IgD-negative memory B cell (primary cell): ENCODE measurements around the gene XYLT1. TPM values are rescaled to one million over a fixed set of nuclear protein-coding genes. Genes with fewer than 3 reads are reported as not detected.
A peak's percentile ranks its signal among the peaks of the same experiment; 100 is the strongest.

Experiments used
- H3K27ac Mint-ChIP-seq, 3 donors: one replicate each; pipeline ENCODE4 v1.8.0; 2020 to 2022; ENCODE audit warnings: mild to moderate bottlenecking in 3 of 3, mixed read lengths in 3 of 3, moderate library complexity in 1 of 3
- H3K27me3 Mint-ChIP-seq: one replicate; pipeline ENCODE4 v1.8.0; 2021; ENCODE audit warnings: mixed read lengths
- H3K36me3 Mint-ChIP-seq: one replicate; pipeline ENCODE4 v1.8.0; 2020; ENCODE audit warnings: mild to moderate bottlenecking, mixed read lengths
- H3K4me1 Mint-ChIP-seq, 3 donors: one replicate each; pipeline ENCODE4 v1.8.0; 2020 to 2022; ENCODE audit warnings: mixed read lengths in 3 of 3, mild to moderate bottlenecking in 1 of 3
- H3K4me3 Mint-ChIP-seq, 4 donors: one replicate each; pipeline ENCODE4 v1.8.0; 2020 to 2022; ENCODE audit warnings: mild to moderate bottlenecking in 4 of 4, mixed read lengths in 4 of 4, moderate library complexity in 3 of 4
- H3K9me3 Mint-ChIP-seq, 3 donors: one replicate each; pipeline ENCODE4 v1.8.0; 2020 to 2021; ENCODE audit warnings: mixed read lengths in 3 of 3, mild to moderate bottlenecking in 1 of 3
- polyA plus RNA-seq: library from polyadenylated mRNA; unstranded; fragments of 300-500 nt; fragmentation: Illumina TruSeq; gene quantifications from one replicate; pipeline ENCODE4 v1.2.3, GENCODE V29; 2021

Gene XYLT1
- polyA plus RNA-seq, 1 donor from 2014 or later: 0.80 TPM

- Mint-ChIP-seq H3K36me3 (peaks cover 8% of the 10 kb centered on the region), H3K4me1 (peaks cover 0 to 4% (median 0%) of the 10 kb centered on the region in 3 donors), H3K4me3 (no peak overlapping the region), H3K27me3 (no peaks in the 10 kb centered on the region), H3K9me3 (no peaks in the 10 kb centered on the region), H3K27ac (no peak overlapping the region)
Measured at GRCh38 chr16:17230932-17231581, 239.7 kb downstream of the XYLT1 start.

GRCh38 chr16:17229766-17230165, 241.0 kb downstream of the XYLT1 start:
- Mint-ChIP-seq H3K4me1 (peaks cover 0 to 4% (median 0%) of the 10 kb centered on the region in 3 donors), H3K27me3 (no peaks in the 10 kb centered on the region), H3K36me3 (peaks cover 8% of the 10 kb centered on the region), H3K4me3 (no peak overlapping the region), H3K9me3 (no peaks in the 10 kb centered on the region), H3K27ac (peak overlapping the region in 1 of 3 donors; percentile 8)

- no peak overlapping the region for H3K4me3 Mint-ChIP-seq
- peaks cover 0 to 2% (median 0%) of the 10 kb centered on the region in 3 donors for H3K9me3 Mint-ChIP-seq
- H3K4me1 Mint-ChIP-seq: peaks cover 0 to 4% (median 1%) of the 10 kb centered on the region in 3 donors
- peaks cover 8% of the 10 kb centered on the region for H3K36me3 Mint-ChIP-seq
- no peaks in the 10 kb centered on the region for H3K27me3 Mint-ChIP-seq
- H3K27ac Mint-ChIP-seq: no peak overlapping the region
Measured at GRCh38 chr16:17229131-17229530, 241.6 kb downstream of the XYLT1 start.

- H3K9me3 Mint-ChIP-seq: peaks cover 0 to 3% (median 0%) of the 10 kb centered on the region in 3 donors
- no peaks in the 10 kb centered on the region for H3K27me3 Mint-ChIP-seq
- no peak overlapping the region for H3K4me3 Mint-ChIP-seq
- H3K36me3 Mint-ChIP-seq: peaks cover 8% of the 10 kb centered on the region
- peaks cover 0 to 4% (median 4%) of the 10 kb centered on the region in 3 donors for H3K4me1 Mint-ChIP-seq
- H3K27ac Mint-ChIP-seq: no peak overlapping the region
Measured at GRCh38 chr16:17228708-17229055, 242.1 kb downstream of the XYLT1 start.

- peaks cover 8% of the 10 kb centered on the region for H3K36me3 Mint-ChIP-seq
- H3K4me3 Mint-ChIP-seq: no peak overlapping the region
- no peak overlapping the region for H3K27ac Mint-ChIP-seq
- H3K4me1 Mint-ChIP-seq: peaks cover 0 to 6% (median 6%) of the 10 kb centered on the region in 3 donors
- H3K27me3 Mint-ChIP-seq: no peaks in the 10 kb centered on the region
- peaks cover 0 to 3% (median 0%) of the 10 kb centered on the region in 3 donors for H3K9me3 Mint-ChIP-seq
Measured at GRCh38 chr16:17228048-17228707, 242.6 kb downstream of the XYLT1 start.

GRCh38 chr16:17227278-17227677, 243.5 kb downstream of the XYLT1 start:
- Mint-ChIP-seq H3K36me3 (peaks cover 5% of the 10 kb centered on the region), H3K27ac (no peak overlapping the region), H3K4me3 (no peak overlapping the region), H3K4me1 (peaks cover 0 to 6% (median 6%) of the 10 kb centered on the region in 3 donors), H3K9me3 (peaks cover 0 to 3% (median 0%) of the 10 kb centered on the region in 3 donors), H3K27me3 (no peaks in the 10 kb centered on the region)

- Mint-ChIP-seq H3K27me3 (no peaks in the 10 kb centered on the region), H3K4me1 (peaks cover 0 to 9% (median 5%) of the 10 kb centered on the region in 3 donors), H3K36me3 (peaks cover 9% of the 10 kb centered on the region), H3K9me3 (peaks cover 0 to 3% (median 0%) of the 10 kb centered on the region in 3 donors), H3K27ac (no peak overlapping the region), H3K4me3 (no peak overlapping the region)
Measured at GRCh38 chr16:17225541-17225940, 245.2 kb downstream of the XYLT1 start.

GRCh38 chr16:17224879-17225281, 245.9 kb downstream of the XYLT1 start:
- peaks cover 0 to 3% (median 0%) of the 10 kb centered on the region in 3 donors for H3K9me3 Mint-ChIP-seq
- H3K36me3 Mint-ChIP-seq: peaks cover 5% of the 10 kb centered on the region
- no peaks in the 10 kb centered on the region for H3K27me3 Mint-ChIP-seq
- H3K4me1 Mint-ChIP-seq: peaks cover 0 to 9% (median 2%) of the 10 kb centered on the region in 3 donors
- peak overlapping the region in 1 of 4 donors; percentile 40 for H3K4me3 Mint-ChIP-seq
- H3K27ac Mint-ChIP-seq: no peak overlapping the region

GRCh38 chr16:17224350-17224749, 246.4 kb downstream of the XYLT1 start:
- peaks cover 0 to 3% (median 0%) of the 10 kb centered on the region in 3 donors for H3K9me3 Mint-ChIP-seq
- H3K4me1 Mint-ChIP-seq: peaks cover 0 to 9% (median 2%) of the 10 kb centered on the region in 3 donors
- H3K4me3 Mint-ChIP-seq: no peak overlapping the region
- no peaks in the 10 kb centered on the region for H3K27me3 Mint-ChIP-seq
- H3K36me3 Mint-ChIP-seq: peaks cover 5% of the 10 kb centered on the region
- no peak overlapping the region for H3K27ac Mint-ChIP-seq

- H3K9me3 Mint-ChIP-seq: peaks cover 0 to 3% (median 0%) of the 10 kb centered on the region in 3 donors
- H3K4me1 Mint-ChIP-seq: peaks cover 0 to 9% (median 2%) of the 10 kb centered on the region in 3 donors
- H3K4me3 Mint-ChIP-seq: peak overlapping the region in 1 of 4 donors; percentile 14
- H3K36me3 Mint-ChIP-seq: peaks cover 6% of the 10 kb centered on the region
- H3K27me3 Mint-ChIP-seq: no peaks in the 10 kb centered on the region
- peak overlapping the region in 1 of 3 donors; percentile 24 for H3K27ac Mint-ChIP-seq
Measured at GRCh38 chr16:17223576-17223975, 247.2 kb downstream of the XYLT1 start.

- H3K9me3 Mint-ChIP-seq: peaks cover 0 to 3% (median 0%) of the 10 kb centered on the region in 3 donors
- H3K36me3 Mint-ChIP-seq: peaks cover 10% of the 10 kb centered on the region
- peak overlapping the region in 1 of 4 donors; percentile 14 for H3K4me3 Mint-ChIP-seq
- H3K4me1 Mint-ChIP-seq: peaks cover 0 to 9% (median 3%) of the 10 kb centered on the region in 3 donors
- no peaks in the 10 kb centered on the region for H3K27me3 Mint-ChIP-seq
- H3K27ac Mint-ChIP-seq: peak overlapping the region in 1 of 3 donors; percentile 24
Measured at GRCh38 chr16:17222871-17223401, 247.8 kb downstream of the XYLT1 start.

- Mint-ChIP-seq H3K4me1 (peaks cover 0 to 9% (median 5%) of the 10 kb centered on the region in 3 donors), H3K4me3 (no peak overlapping the region), H3K27me3 (no peaks in the 10 kb centered on the region), H3K27ac (no peak overlapping the region), H3K9me3 (peaks cover 0 to 3% (median 0%) of the 10 kb centered on the region in 3 donors), H3K36me3 (peaks cover 10% of the 10 kb centered on the region)
Measured at GRCh38 chr16:17219991-17220390, 250.8 kb downstream of the XYLT1 start.

- H3K27ac Mint-ChIP-seq: no peak overlapping the region
- H3K27me3 Mint-ChIP-seq: no peaks in the 10 kb centered on the region
- H3K4me1 Mint-ChIP-seq: peaks cover 4 to 6% (median 5%) of the 10 kb centered on the region in 3 donors
- no peaks in the 10 kb centered on the region for H3K9me3 Mint-ChIP-seq
- no peak overlapping the region for H3K4me3 Mint-ChIP-seq
- H3K36me3 Mint-ChIP-seq: peaks cover 10% of the 10 kb centered on the region
Measured at GRCh38 chr16:17215936-17216335, 254.8 kb downstream of the XYLT1 start.

GRCh38 chr16:17215306-17215705, 255.5 kb downstream of the XYLT1 start:
- no peak overlapping the region for H3K27ac Mint-ChIP-seq
- peaks cover 10% of the 10 kb centered on the region for H3K36me3 Mint-ChIP-seq
- no peaks in the 10 kb centered on the region for H3K9me3 Mint-ChIP-seq
- H3K27me3 Mint-ChIP-seq: no peaks in the 10 kb centered on the region
- H3K4me3 Mint-ChIP-seq: no peak overlapping the region
- H3K4me1 Mint-ChIP-seq: peaks cover 4 to 5% (median 4%) of the 10 kb centered on the region in 3 donors

- Mint-ChIP-seq H3K4me3 (peak overlapping the region in 1 of 4 donors; percentile 32), H3K4me1 (peaks cover 4 to 7% (median 7%) of the 10 kb centered on the region in 3 donors), H3K36me3 (peaks cover 10% of the 10 kb centered on the region), H3K9me3 (no peaks in the 10 kb centered on the region), H3K27me3 (no peaks in the 10 kb centered on the region), H3K27ac (no peak overlapping the region)
Measured at GRCh38 chr16:17213974-17214373, 256.8 kb downstream of the XYLT1 start.
